Gastrocnemius medialis (tissue), 4 donors: ENCODE results near the gene PTPRB.

Experiments
- CTCF ChIP-seq, 5 experiments: fragments of 450-650 bp in 3 of 5; fragments of 200-600 bp in 2 of 5; sonication (generic) in 2 of 5; IDR thresholded peaks in 4 of 5; conservative IDR thresholded peaks in 1 of 5; 1 replicate in 4 of 5; 2 replicates in 1 of 5; pipeline ENCODE4 v1.5.1; 2016 to 2019; ENCODE audit warnings: antibody characterized with exemption in 5 of 5, mild to moderate bottlenecking in 3 of 5, moderate library complexity in 3 of 5
- POLR2A ChIP-seq, 2 donors: fragments of 450-650 bp; IDR thresholded peaks; one replicate each; pipeline ENCODE4 v1.6.1; 2017; ENCODE audit warnings: antibody characterized with exemption in 2 of 2, mild to moderate bottlenecking in 2 of 2, moderate library complexity in 2 of 2

- TF ChIP-seq CTCF (IDR thresholded peaks at IDR 0.05 in 4 of 5, conservative IDR thresholded peaks at IDR 0.05 in 1 of 5) (no peak), POLR2A (IDR thresholded peaks at IDR 0.05) (no peak)
Observed at GRCh38 chr12:70581208-70581607, 56.0 kb downstream of the PTPRB start.
